Esophagus squamous epithelium (tissue), 5 donors: Measurements from ENCODE around the gene ADAMTS5. TPM values are rescaled to one million over a fixed set of nuclear protein-coding genes. Genes with fewer than 3 reads are reported as not detected.
A peak's percentile ranks its signal among the peaks of the same experiment; 100 is the strongest.

Experiments
- DNase-seq: peaks from one replicate; lab custom pipeline; 2025; lab: John Stamatoyannopoulos, UW
- H3K27ac ChIP-seq, 4 donors: fragments of 200-600 bp; sonication (generic); one replicate each; pipeline ENCODE4 v1.5.1; 2016 to 2019; ENCODE audit warnings: mild to moderate bottlenecking in 1 of 4
- H3K27me3 ChIP-seq, 4 donors: fragments of 200-600 bp; sonication (generic); 1 replicate in 3 of 4; 2 replicates in 1 of 4; pipeline versions ENCODE4 v1.5.1 to v1.6.0; 2017 to 2021; ENCODE audit warnings: antibody characterized with exemption in 1 of 4
- H3K36me3 ChIP-seq, 3 donors: fragments of 200-600 bp; sonication (generic); one replicate each; pipeline ENCODE4 v1.5.1; 2016 to 2019
- H3K4me1 ChIP-seq, 3 donors: fragments of 200-600 bp; sonication (generic); one replicate each; pipeline ENCODE4 v1.5.1; 2017 to 2019
- H3K4me3 ChIP-seq, 4 donors: fragments of 200-600 bp; sonication (generic); 1 replicate in 3 of 4; 2 replicates in 1 of 4; pipeline ENCODE4 v1.5.1; 2016 to 2019; ENCODE audit warnings: mild to moderate bottlenecking in 2 of 4, moderate library complexity in 1 of 4
- H3K9me3 ChIP-seq, 3 donors: fragments of 200-600 bp; sonication (generic); one replicate each; pipeline ENCODE4 v1.5.1; 2016 to 2019
- CTCF ChIP-seq, 6 experiments: fragments of 450-650 bp in 4 of 6; fragments of 200-600 bp in 2 of 6; sonication (generic) in 2 of 6; IDR thresholded peaks; one replicate each; pipeline ENCODE4 v1.5.1; 2016 to 2019; ENCODE audit warnings: antibody characterized with exemption in 6 of 6, mild to moderate bottlenecking in 4 of 6, moderate library complexity in 4 of 6
- POLR2A ChIP-seq, 4 donors: fragments of 450-650 bp; IDR thresholded peaks; one replicate each; pipeline ENCODE4 v1.6.1; 2017; ENCODE audit warnings: antibody characterized with exemption in 4 of 4, mild to moderate bottlenecking in 4 of 4, moderate library complexity in 3 of 4
- WGBS, 2 donors: methylation state at CpG; one replicate each; pipeline ENCODE4 v1.1.5; 2018; 5-methylcytosine and 5-hydroxymethylcytosine counted together
- intact Hi-C: fragments of 100-400 bp; cut with DNase I; formaldehyde crosslinking; loops from one replicate; pipeline ENCODE4 v1.15.0; 2022
- total RNA-seq, 4 donors: library from RNA; depleted of rRNA; stranded (reverse); fragments of >200 nt; gene quantifications; one replicate each; pipeline ENCODE4 v1.1.0, GENCODE V29; 2016
- donor health status: DM: yes; HTN: yes; CAD: no.

ADAMTS5 gene
- total RNA-seq, result 10 to 100 TPM in 2 of 4 donors, 1 to 10 TPM in 2; 1.1 to 24.8 (median 9.1) TPM

GRCh38 chr21:26967062-26967913 is at the start of gene ADAMTS5:
Gene ADAMTS5 (minus strand): TSS chr21:26967088. CDS start chr21:26966391, 697 bp downstream.
- Histone ChIP-seq H3K36me3 (no peaks in the 10 kb centered on the region), H3K4me1 (peaks cover 2 to 29% (median 9%) of the 10 kb centered on the region in 3 donors), H3K27me3 (peaks cover 0 to 71% (median 5%) of the 10 kb centered on the region in 4 donors), H3K27ac (peak within 1 kb of the TSS; percentile 47 to 88 (median 82)), H3K4me3 (peak within 1 kb of the TSS; percentile 28 to 68 (median 53)), H3K9me3 (no peaks in the 10 kb centered on the region)
- no peak for DNase-seq
- WGBS, 2 donors, result 2 to 3% methylated on average over 37 to 48 of the region's 55 CpGs
- intact Hi-C loops, result no loop called here
- no peak for TF ChIP-seq CTCF (IDR thresholded peaks at IDR 0.05)
- TF ChIP-seq POLR2A (IDR thresholded peaks at IDR 0.05), result peak in 1 of 4 donors; percentile 50

- no peak for DNase-seq
- no peaks in the 10 kb centered on the region for H3K4me1 ChIP-seq
- WGBS, 2 donors, result 9 to 47% methylated on average over 1 of the region's 1 CpG
- intact Hi-C loops, result no loop called here
- H3K27me3 ChIP-seq, result no peaks in the 10 kb centered on the region
- H3K9me3 ChIP-seq, result no peaks in the 10 kb centered on the region
- no peak overlapping the region for H3K27ac ChIP-seq
- H3K4me3 ChIP-seq, result no peak overlapping the region
- TF ChIP-seq POLR2A (IDR thresholded peaks at IDR 0.05) (no peak), CTCF (IDR thresholded peaks at IDR 0.05) (no peak)
- H3K36me3 ChIP-seq, result no peaks in the 10 kb centered on the region
Observed at GRCh38 chr21:27001526-27001925, 34.6 kb upstream of the ADAMTS5 start.

GRCh38 chr21:26983576-26983975 is 16.7 kb upstream of the ADAMTS5 start:
- Histone ChIP-seq H3K27ac (no peak overlapping the region), H3K36me3 (no peaks in the 10 kb centered on the region), H3K9me3 (peaks cover 0 to 14% (median 0%) of the 10 kb centered on the region in 3 donors), H3K4me3 (no peak overlapping the region), H3K27me3 (no peaks in the 10 kb centered on the region), H3K4me1 (no peaks in the 10 kb centered on the region)
- DNase-seq, result no peak
- no peak for TF ChIP-seq POLR2A (IDR thresholded peaks at IDR 0.05)
- WGBS, 2 donors, result 73 to 79% methylated on average over 5 of the region's 5 CpGs
- intact Hi-C loops, result no loop called here

GRCh38 chr21:26982767-26983166 is 15.9 kb upstream of the ADAMTS5 start:
- 47 to 50% methylated on average over 2 of the region's 2 CpGs for WGBS, 2 donors
- DNase-seq, result no peak
- intact Hi-C loops, result no loop called here

GRCh38 chr21:26977746-26978145 is 10.9 kb upstream of the ADAMTS5 start:
- no peaks in the 10 kb centered on the region for H3K27me3 ChIP-seq
- no peak overlapping the region for H3K4me3 ChIP-seq
- TF ChIP-seq POLR2A (IDR thresholded peaks at IDR 0.05), result no peak
- TF ChIP-seq CTCF (IDR thresholded peaks at IDR 0.05), result no peak
- H3K9me3 ChIP-seq, result peaks cover 0 to 8% (median 0%) of the 10 kb centered on the region in 3 donors
- DNase-seq, result no peak
- H3K27ac ChIP-seq, result no peak overlapping the region
- H3K36me3 ChIP-seq, result no peaks in the 10 kb centered on the region
- 45 to 46% methylated on average over 3 of the region's 3 CpGs for WGBS, 2 donors
- no peaks in the 10 kb centered on the region for H3K4me1 ChIP-seq
- intact Hi-C loops, result no loop called here

More at GRCh38 chr21:26982767-26983166, 15.9 kb upstream of the ADAMTS5 start:
- Histone ChIP-seq H3K36me3 (no peaks in the 10 kb centered on the region), H3K4me1 (no peaks in the 10 kb centered on the region), H3K27ac (no peak overlapping the region), H3K9me3 (peaks cover 0 to 10% (median 0%) of the 10 kb centered on the region in 3 donors), H3K27me3 (no peaks in the 10 kb centered on the region), H3K4me3 (no peak overlapping the region)
- TF ChIP-seq CTCF (IDR thresholded peaks at IDR 0.05), result no peak
- no peak for TF ChIP-seq POLR2A (IDR thresholded peaks at IDR 0.05)
